Mucosa of descending colon (tissue), 3 donors: ENCODE measurements around the gene RC3H1. TPM values are rescaled to one million over a fixed set of nuclear protein-coding genes. Genes with fewer than 3 reads are reported as not detected.
"Not testable (repeated sequence)": the region's sequence is repeated elsewhere in the genome, so short reads cannot be mapped to it uniquely, and the experiment has no call there.

ENCODE experiments used
- ATAC-seq: fragments of 200-7000 bp; cut with Tn5 transposase; one replicate; pipeline ENCODE4 v1.9.1; 2020; ENCODE audit warnings: mild to moderate bottlenecking, moderate library complexity
- DNase-seq, 3 donors: peaks; one replicate each; pipeline ENCODE4 v3.0.0-alpha.2; 2020
- H3K36me3 ChIP-seq: fragments of 200-600 bp; one replicate; pipeline ENCODE4 v1.8.0; 2021; ENCODE audit warnings: low read depth, mild to moderate bottlenecking
- H3K4me1 ChIP-seq: fragments of 200-600 bp; one replicate; pipeline ENCODE4 v1.8.0; 2021; ENCODE audit warnings: low read depth, mild to moderate bottlenecking
- H3K4me3 ChIP-seq: fragments of 200-600 bp; one replicate; pipeline ENCODE4 v1.8.0; 2021; ENCODE audit warnings: mild to moderate bottlenecking
- H3K9me3 ChIP-seq: fragments of 200-600 bp; one replicate; pipeline ENCODE4 v1.8.0; 2021; ENCODE audit warnings: mild to moderate bottlenecking
- CTCF ChIP-seq: fragments of 200-600 bp; IDR thresholded peaks from one replicate; pipeline ENCODE4 v1.8.0; 2022; ENCODE audit warnings: antibody characterized with exemption, mild to moderate bottlenecking
- intact Hi-C, 2 donors: fragments of 100-400 bp; cut with DNase I in 1 of 2; cut with micrococcal nuclease in 1 of 2; formaldehyde crosslinking; loops; one replicate each; pipeline versions ENCODE4 v1.11.0 to v1.11.1; 2022; cut with DNase I, micrococcal nuclease
- total RNA-seq, 3 donors: library from RNA; stranded (reverse); fragmentation: NEBNext Ultra II Directional in 2 of 3; extraction: Animal tissue kit (Norgen Biotek cat#: 25700) in 2 of 3; gene quantifications; one replicate each; pipeline versions ENCODE4 v1.2.1 to v1.2.4, GENCODE V29; 2021 to 2023
- donor health status: DM: no; HTN: no; CAD: no; lungs with moderate emphysema.
- donor health status: DM: no; HTN: no; CAD: no.
- donor health status: DM: no; HTN: yes; CAD: no.

RC3H1 gene
- total RNA-seq, 3 donors from 2014 or later: 38.0 to 51.2 (median 50.1) TPM

DNA sequence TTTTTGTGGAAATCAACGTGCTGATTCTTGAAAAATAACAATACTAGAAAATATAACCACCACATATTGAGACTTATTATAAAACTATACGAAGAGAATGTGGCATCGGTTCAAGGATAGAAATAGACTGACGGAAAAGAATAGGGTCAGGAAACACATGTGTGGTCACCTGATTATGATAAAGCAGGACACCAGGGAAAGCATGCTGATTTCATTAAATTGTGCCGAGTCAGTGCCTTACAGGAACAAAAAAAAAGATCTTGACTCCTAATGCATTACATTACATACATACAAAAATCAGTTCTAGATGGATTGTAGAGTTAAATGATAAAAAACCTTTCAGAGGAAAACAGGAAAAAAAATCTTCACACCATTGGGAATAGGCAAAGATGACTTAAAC is 61.5 kb downstream of the RC3H1 start:
- intact Hi-C loops: no loop called here
- Histone ChIP-seq H3K4me3 (no peak overlapping the region), H3K36me3 (peaks cover 15% of the 10 kb centered on the region), H3K9me3 (no peaks in the 10 kb centered on the region), H3K4me1 (no peaks in the 10 kb centered on the region)
- TF ChIP-seq CTCF: no peak
- ATAC-seq (no peak), DNase-seq (no peak)

- Histone ChIP-seq H3K36me3 (no peaks in the 10 kb centered on the region), H3K4me3 (no peak overlapping the region), H3K4me1 (no peaks in the 10 kb centered on the region), H3K9me3 (no peaks in the 10 kb centered on the region)
- intact Hi-C loops: no loop called here
- ATAC-seq: no peak
- TF ChIP-seq CTCF: no peak
- DNase-seq: no peak
Measured at GRCh38 chr1:173954179-173954578, 68.0 kb downstream of the RC3H1 start.

DNA sequence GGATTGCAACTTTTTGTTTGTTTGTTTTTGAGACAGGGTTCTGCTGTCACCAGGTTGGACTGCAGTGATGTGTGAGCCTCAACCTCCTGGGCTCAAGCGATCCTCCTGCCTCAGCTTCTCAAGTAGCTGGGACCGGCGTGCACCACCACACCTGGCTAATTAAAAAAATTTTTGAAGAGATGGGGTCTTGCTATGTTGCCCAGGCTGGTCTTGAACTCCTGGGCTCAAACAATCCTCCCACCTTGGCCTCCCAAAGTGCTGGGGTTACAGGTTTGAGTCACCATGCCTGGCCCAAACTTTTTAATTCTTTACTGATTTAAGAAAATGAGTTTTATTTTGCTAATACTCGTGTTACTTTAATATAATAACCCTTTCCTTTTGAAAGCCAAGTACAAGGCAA is 73.6 kb downstream of the RC3H1 start:
- peaks cover 34% of the 10 kb centered on the region for H3K36me3 ChIP-seq
- ATAC-seq (no peak), DNase-seq (no peak)
- no peak overlapping the region for H3K4me3 ChIP-seq
- no peaks in the 10 kb centered on the region for H3K4me1 ChIP-seq
- TF ChIP-seq CTCF: no peak
- intact Hi-C loops: no loop called here
- no peaks in the 10 kb centered on the region for H3K9me3 ChIP-seq

DNA sequence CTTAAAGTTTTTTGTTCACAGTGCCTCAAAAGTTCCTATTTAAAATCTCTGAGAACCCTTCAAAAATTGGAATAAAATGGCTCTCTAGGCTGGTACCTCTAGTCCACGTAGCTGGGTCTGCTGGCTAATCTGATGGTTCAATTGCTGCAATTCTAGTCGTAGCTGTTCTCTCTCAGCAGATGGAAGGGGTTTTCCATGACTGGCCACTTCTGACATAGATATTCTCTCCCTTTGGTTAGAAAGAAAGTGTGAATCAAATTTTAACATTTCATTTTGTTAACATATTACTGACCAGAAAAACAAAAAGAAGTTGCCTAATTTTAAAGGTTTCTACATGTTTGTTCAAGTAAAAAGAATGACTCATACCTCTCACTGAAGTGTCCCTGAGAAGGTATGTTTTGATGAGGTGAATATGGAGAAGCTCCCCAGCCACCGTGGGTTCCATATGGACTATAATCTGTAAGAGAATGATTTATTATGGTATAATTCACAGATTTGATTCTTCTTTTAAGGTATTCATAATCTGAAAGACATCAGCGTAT is 75.7 kb downstream of the RC3H1 start:
- H3K4me3 ChIP-seq: no peak overlapping the region
- peaks cover 44% of the 10 kb centered on the region for H3K36me3 ChIP-seq
- ATAC-seq (no peak), DNase-seq (no peak)
- intact Hi-C loops: no loop called here
- H3K4me1 ChIP-seq: no peaks in the 10 kb centered on the region
- TF ChIP-seq CTCF: no peak
- no peaks in the 10 kb centered on the region for H3K9me3 ChIP-seq

- intact Hi-C loops: no loop called here
- TF ChIP-seq CTCF: no peak
- Histone ChIP-seq H3K4me1 (no peaks in the 10 kb centered on the region), H3K4me3 (no peak overlapping the region), H3K36me3 (peaks cover 7% of the 10 kb centered on the region), H3K9me3 (no peaks in the 10 kb centered on the region)
- ATAC-seq: no peak
- DNase-seq: no peak
Measured at GRCh38 chr1:173937062-173937461, 85.1 kb downstream of the RC3H1 start.

DNA sequence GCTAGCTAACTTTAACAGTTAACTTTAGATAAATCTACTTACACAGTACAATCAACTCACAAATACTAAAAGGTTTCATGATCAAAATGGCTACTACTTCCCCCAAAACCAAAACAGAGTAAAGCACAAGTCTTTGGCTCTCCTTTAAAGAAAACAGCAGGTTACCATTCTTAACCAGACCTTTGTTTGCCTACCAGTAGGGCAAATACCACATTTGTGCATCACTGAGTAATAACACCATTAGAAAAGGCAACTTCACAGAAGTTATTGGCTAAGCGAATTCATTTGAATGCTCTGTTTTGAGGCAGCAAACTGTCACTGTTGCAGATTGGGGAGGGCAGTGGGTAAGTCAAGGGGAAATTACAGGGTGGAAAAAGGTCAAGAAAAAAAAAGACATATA is 87.7 kb downstream of the RC3H1 start:
- intact Hi-C loops: no loop called here
- DNase-seq (no peak), ATAC-seq (no peak)
- Histone ChIP-seq H3K4me1 (no peaks in the 10 kb centered on the region), H3K9me3 (no peaks in the 10 kb centered on the region), H3K36me3 (no peaks in the 10 kb centered on the region), H3K4me3 (no peak overlapping the region)
- no peak for TF ChIP-seq CTCF

GRCh38 chr1:173930541-173930940 is 91.6 kb downstream of the RC3H1 start:
- H3K4me1 ChIP-seq, ATAC-seq: not testable (repeated sequence)

More at GRCh38 chr1:173930541-173930940, 91.6 kb downstream of the RC3H1 start:
- H3K4me3 ChIP-seq, H3K36me3 ChIP-seq, H3K9me3 ChIP-seq, DNase-seq, intact Hi-C loops: not testable (repeated sequence)
